Loucy (cell line): ENCODE measurements around the gene RPS16.
A peak's percentile ranks its signal among the peaks of the same experiment; 100 is the strongest.

Experiments
- H2AFZ ChIP-seq: fragments of 200-600 bp; sonication (generic); 2 replicates; pipeline ENCODE4 v1.6.0; 2016; ENCODE audit warnings: antibody characterized with exemption, mild to moderate bottlenecking, low read length, moderate library complexity
- H3F3A ChIP-seq: fragments of 200-600 bp; 2 replicates; pipeline ENCODE4 v1.6.0; 2016; ENCODE audit warnings: antibody characterized with exemption, low read depth, mild to moderate bottlenecking
- H3K27me3 ChIP-seq: fragments of 200-600 bp; sonication (generic); 2 replicates; pipeline ENCODE4 v1.6.1; 2014; ENCODE audit warnings: low read length, mild to moderate bottlenecking; ENCODE audit not compliant: insufficient read depth, poor library complexity, severe bottlenecking
- H3K36me3 ChIP-seq: fragments of 200-600 bp; sonication (generic); 2 replicates; pipeline ENCODE4 v1.6.1; 2016; ENCODE audit warnings: low read length; ENCODE audit not compliant: insufficient read depth
- H3K4me1 ChIP-seq: fragments of 200-600 bp; sonication (generic); 2 replicates; pipeline ENCODE4 v1.5.1; 2014; ENCODE audit warnings: low read length, mild to moderate bottlenecking; ENCODE audit not compliant: insufficient read depth, poor library complexity, severe bottlenecking
- H3K4me2 ChIP-seq: fragments of 200-600 bp; sonication (generic); 2 replicates; pipeline ENCODE4 v1.6.0; 2014; ENCODE audit warnings: antibody characterized with exemption, low read length, low read depth, mild to moderate bottlenecking; ENCODE audit not compliant: poor library complexity, severe bottlenecking
- H3K4me3 ChIP-seq: fragments of 200-600 bp; sonication (generic); 2 replicates; pipeline ENCODE4 v1.5.1; 2014; ENCODE audit warnings: low read length, mild to moderate bottlenecking, mixed read lengths; ENCODE audit not compliant: poor library complexity, severe bottlenecking
- H3K79me2 ChIP-seq: fragments of 200-600 bp; sonication (generic); 2 replicates; pipeline ENCODE4 v1.6.1; 2014; ENCODE audit warnings: low read length; ENCODE audit not compliant: insufficient read depth
- H3K9ac ChIP-seq: fragments of 200-600 bp; sonication (generic); 2 replicates; pipeline ENCODE4 v1.6.0; 2014; ENCODE audit warnings: mild to moderate bottlenecking, low read depth, low read length, moderate library complexity; ENCODE audit not compliant: poor library complexity, severe bottlenecking
- H3K9me2 ChIP-seq: fragments of 200-600 bp; sonication (generic); replicated peaks from 2 replicates; pipeline ENCODE4 v1.6.1; 2016; ENCODE audit warnings: low read depth, low read length, mixed read lengths
- H3K9me3 ChIP-seq: fragments of 200-600 bp; sonication (generic); 2 replicates; pipeline ENCODE4 v1.6.1; 2014; ENCODE audit warnings: mild to moderate bottlenecking, antibody characterized with exemption, low read length, low read depth; ENCODE audit not compliant: insufficient read depth
- H4K20me1 ChIP-seq: fragments of 200-600 bp; sonication (generic); 2 replicates; pipeline ENCODE4 v1.6.0; 2014; ENCODE audit warnings: antibody characterized with exemption, low read length, mild to moderate bottlenecking; ENCODE audit not compliant: insufficient read depth, poor library complexity, severe bottlenecking
- EZH2phosphoT487 ChIP-seq: fragments of 200-600 bp; IDR thresholded peaks from 2 replicates; pipeline ENCODE4 v1.6.1; 2018; ENCODE audit warnings: antibody characterized with exemption, mild to moderate bottlenecking, moderate library complexity, borderline replicate concordance
- TF ChIP-seq, protein P1 (sequence below): fragments of 200-600 bp; sonication (generic); conservative IDR thresholded peaks from 2 replicates; pipeline ENCODE4 v1.5.1; 2014; ENCODE audit warnings: mild to moderate bottlenecking, antibody characterized with exemption, low read length

The RPS16 gene

DNA sequence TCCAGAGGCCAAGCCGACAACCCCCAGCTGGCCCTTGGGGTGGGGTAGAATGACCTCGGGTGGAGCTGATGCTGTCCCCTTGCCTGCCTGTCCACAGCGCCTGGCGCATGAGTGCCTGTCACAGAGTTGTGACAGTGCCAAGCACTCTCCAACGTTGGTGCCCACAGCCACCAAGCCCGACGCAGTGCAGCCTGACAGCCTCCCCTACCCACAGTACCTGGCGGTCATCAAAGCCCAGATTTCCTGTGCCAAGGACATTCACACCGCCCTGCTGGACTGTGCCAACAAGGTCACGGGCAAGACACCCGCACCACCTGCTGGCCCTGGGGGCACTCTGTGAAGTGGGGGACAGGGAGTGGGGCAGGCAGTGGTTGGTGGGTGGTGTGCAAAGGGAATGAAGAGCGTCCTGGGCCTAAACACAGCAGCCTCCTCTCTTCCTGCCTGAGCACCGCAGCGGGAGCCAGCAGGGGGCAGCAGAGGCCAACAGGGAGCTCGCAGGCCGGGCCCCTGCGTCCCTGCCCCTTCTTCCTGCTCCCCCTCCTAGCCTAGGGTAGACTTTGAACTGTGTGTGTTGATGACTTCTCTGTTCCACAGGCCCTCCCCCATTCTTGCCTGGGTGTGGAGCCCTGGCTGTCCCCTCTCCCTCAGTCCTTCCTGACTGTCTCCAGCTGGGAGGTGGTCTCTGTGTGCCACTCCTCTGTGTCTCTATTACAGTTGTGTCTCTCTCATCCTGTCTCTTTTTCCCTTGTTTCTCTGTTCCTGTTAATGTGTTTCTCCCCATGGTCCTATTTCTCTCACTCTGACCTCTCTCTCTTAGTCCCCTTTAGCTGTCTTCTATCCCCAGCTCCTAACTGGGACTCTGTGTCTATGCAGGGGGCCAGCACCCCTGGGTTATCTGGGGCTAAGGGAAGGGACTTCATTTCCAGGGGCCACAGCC, 38.1 kb downstream of the RPS16 start:
- H3K9me3 ChIP-seq, result no peaks in the 10 kb centered on the region
- TF ChIP-seq, protein P1, sequence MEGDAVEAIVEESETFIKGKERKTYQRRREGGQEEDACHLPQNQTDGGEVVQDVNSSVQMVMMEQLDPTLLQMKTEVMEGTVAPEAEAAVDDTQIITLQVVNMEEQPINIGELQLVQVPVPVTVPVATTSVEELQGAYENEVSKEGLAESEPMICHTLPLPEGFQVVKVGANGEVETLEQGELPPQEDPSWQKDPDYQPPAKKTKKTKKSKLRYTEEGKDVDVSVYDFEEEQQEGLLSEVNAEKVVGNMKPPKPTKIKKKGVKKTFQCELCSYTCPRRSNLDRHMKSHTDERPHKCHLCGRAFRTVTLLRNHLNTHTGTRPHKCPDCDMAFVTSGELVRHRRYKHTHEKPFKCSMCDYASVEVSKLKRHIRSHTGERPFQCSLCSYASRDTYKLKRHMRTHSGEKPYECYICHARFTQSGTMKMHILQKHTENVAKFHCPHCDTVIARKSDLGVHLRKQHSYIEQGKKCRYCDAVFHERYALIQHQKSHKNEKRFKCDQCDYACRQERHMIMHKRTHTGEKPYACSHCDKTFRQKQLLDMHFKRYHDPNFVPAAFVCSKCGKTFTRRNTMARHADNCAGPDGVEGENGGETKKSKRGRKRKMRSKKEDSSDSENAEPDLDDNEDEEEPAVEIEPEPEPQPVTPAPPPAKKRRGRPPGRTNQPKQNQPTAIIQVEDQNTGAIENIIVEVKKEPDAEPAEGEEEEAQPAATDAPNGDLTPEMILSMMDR, result peak; percentile 84
- TF ChIP-seq EZH2phosphoT487, result no peak
- peaks cover 4% of the 10 kb centered on the region for H3F3A ChIP-seq
- peak overlapping the region; percentile 51 for H3K4me2 ChIP-seq
- H3K36me3 ChIP-seq, result no peaks in the 10 kb centered on the region; the same call in 1 of the 2 replicates
- H3K4me3 ChIP-seq, result peak overlapping the region; percentile 11
- no peaks in the 10 kb centered on the region for H3K9me2 ChIP-seq
- peaks cover 33% of the 10 kb centered on the region for H3K4me1 ChIP-seq
- no peaks in the 10 kb centered on the region for H3K27me3 ChIP-seq
- H3K79me2 ChIP-seq, result peaks cover 15% of the 10 kb centered on the region
- no peaks in the 10 kb centered on the region for H4K20me1 ChIP-seq
- no peak overlapping the region for H2AFZ ChIP-seq
- H3K9ac ChIP-seq, result peak overlapping the region; percentile 45

DNA sequence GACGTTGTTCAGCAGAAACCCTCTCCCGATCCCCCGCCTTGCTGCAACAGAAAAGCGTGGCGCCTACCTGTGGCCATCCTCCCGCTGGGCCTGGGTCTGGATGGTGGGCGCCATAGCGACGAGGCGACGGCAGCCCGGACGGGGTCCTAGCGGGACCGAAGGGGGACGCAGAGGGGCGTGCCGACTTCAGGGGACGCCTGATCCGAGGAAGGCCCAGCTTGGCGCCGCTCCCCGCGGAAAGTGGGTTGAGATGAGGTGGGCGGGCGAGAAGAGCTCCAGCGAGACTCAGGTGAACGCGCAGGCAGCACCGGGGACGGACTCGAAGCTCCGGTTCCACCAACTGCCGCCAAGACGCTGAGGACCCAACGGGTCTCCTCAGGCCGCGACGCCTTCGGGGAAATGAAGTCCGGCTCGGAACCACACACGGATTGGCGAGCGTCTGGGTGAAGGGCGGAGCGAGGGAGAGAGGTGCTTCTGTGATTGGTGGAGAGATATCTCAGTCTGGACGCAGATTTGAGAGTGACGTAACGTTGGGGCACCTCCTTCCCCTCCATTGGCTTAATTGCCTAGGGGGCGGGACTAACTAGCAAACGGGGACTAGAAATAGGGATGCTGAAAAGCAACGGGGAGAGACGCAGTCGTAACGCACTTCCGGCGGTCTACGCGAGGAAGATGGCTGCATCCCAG, 44.9 kb downstream of the RPS16 start, which contains the start of the genes MED29 and PAF1:
MED29 (plus strand) TSS at position 628 of the 687 bp plus-strand sequence; CDS start at position 673, 45 bp downstream.
PAF1 (minus strand) TSS at position 356 of the 687 bp plus-strand sequence; CDS start at position 114, 242 bp downstream.
- H3K4me1 ChIP-seq, result peaks cover 25% of the 10 kb centered on the region
- H2AFZ ChIP-seq, result peak within 1 kb of the TSS; percentile 80
- no peaks in the 10 kb centered on the region for H3K27me3 ChIP-seq
- H3K79me2 ChIP-seq, result peaks cover 44% of the 10 kb centered on the region
- H3K4me2 ChIP-seq, result peak within 1 kb of the TSS; percentile 94
- H3K9me2 ChIP-seq, result no peaks in the 10 kb centered on the region
- no peaks in the 10 kb centered on the region for H3F3A ChIP-seq
- H3K9me3 ChIP-seq, result no peaks in the 10 kb centered on the region
- H3K9ac ChIP-seq, result peak within 1 kb of the TSS; percentile 85
- peak within 1 kb of the TSS; percentile 95 for H3K4me3 ChIP-seq
- peaks cover 10% of the 10 kb centered on the region for H4K20me1 ChIP-seq
- peaks cover 25% of the 10 kb centered on the region; the same call in 1 of the 2 replicates for H3K36me3 ChIP-seq
- TF ChIP-seq, protein P1, result peak; percentile 36
- no peak for TF ChIP-seq EZH2phosphoT487

DNA sequence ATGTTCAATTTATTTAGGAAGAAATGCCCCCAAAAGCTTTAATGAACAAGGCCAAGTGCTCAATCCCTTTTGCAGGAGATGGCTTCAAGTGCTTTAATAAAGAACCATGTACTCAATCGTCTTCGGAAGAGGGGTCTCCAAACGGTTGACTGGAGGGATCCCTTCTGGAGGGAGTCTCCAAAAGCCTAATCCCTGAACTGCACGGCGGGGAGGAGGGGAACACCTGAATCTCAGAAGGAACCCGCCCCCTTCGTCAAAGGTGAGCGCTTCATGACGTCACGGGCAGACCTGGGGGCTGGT, 45.3 kb downstream of the RPS16 start:
- H3F3A ChIP-seq, result no peaks in the 10 kb centered on the region
- no peaks in the 10 kb centered on the region for H3K9me3 ChIP-seq
- H3K4me1 ChIP-seq, result peaks cover 25% of the 10 kb centered on the region
- H4K20me1 ChIP-seq, result peaks cover 10% of the 10 kb centered on the region
- H3K79me2 ChIP-seq, result peaks cover 44% of the 10 kb centered on the region
- peak overlapping the region; percentile 95 for H3K4me3 ChIP-seq
- no peaks in the 10 kb centered on the region for H3K9me2 ChIP-seq
- peak overlapping the region; percentile 91 for H3K4me2 ChIP-seq
- TF ChIP-seq, protein P1, result no peak
- no peak for TF ChIP-seq EZH2phosphoT487
- H3K9ac ChIP-seq, result peak overlapping the region; percentile 83
- no peaks in the 10 kb centered on the region for H3K27me3 ChIP-seq
- H3K36me3 ChIP-seq, result peaks cover 30% of the 10 kb centered on the region; the same call in 1 of the 2 replicates
- peak overlapping the region; percentile 57 for H2AFZ ChIP-seq
